Liver (tissue), 9 donors: ENCODE results near the gene FGFR3. TPM values are rescaled to one million over a fixed set of nuclear protein-coding genes. Genes with fewer than 3 reads are reported as not detected.

Experiments used
- DNase-seq: peaks from one replicate; pipeline ENCODE4 v3.0.0-alpha.2; 2017; ENCODE audit warnings: low spot score
- H3K27ac ChIP-seq, 2 donors: one replicate each; pipeline ENCODE4 v1.7.0; 2013; ENCODE audit warnings: inconsistent platforms in 2 of 2, low read length in 2 of 2, control low read depth in 1 of 2, low read depth in 1 of 2, mild to moderate bottlenecking in 1 of 2
- H3K27me3 ChIP-seq, 4 donors: one replicate each; pipeline versions ENCODE4 v1.6.1 to v1.7.0; 2013; ENCODE audit warnings: low read length in 3 of 4, inconsistent platforms in 1 of 4, mild to moderate bottlenecking in 1 of 4, moderate library complexity in 1 of 4; ENCODE audit not compliant: control insufficient read depth in 4 of 4, insufficient read depth in 4 of 4
- H3K36me3 ChIP-seq, 4 donors: one replicate each; pipeline versions ENCODE4 v1.6.1 to v1.7.0; 2013; ENCODE audit warnings: low read length in 3 of 4, mild to moderate bottlenecking in 3 of 4, low read depth in 1 of 4, moderate library complexity in 1 of 4; ENCODE audit not compliant: control insufficient read depth in 4 of 4, insufficient read depth in 3 of 4
- H3K4me1 ChIP-seq, 4 donors: one replicate each; pipeline versions ENCODE4 v1.6.1 to v1.7.0; 2013; ENCODE audit warnings: low read length in 3 of 4, mild to moderate bottlenecking in 3 of 4, moderate library complexity in 1 of 4; ENCODE audit not compliant: control insufficient read depth in 4 of 4, insufficient read depth in 4 of 4
- H3K4me3 ChIP-seq, 3 donors: one replicate each; pipeline versions ENCODE4 v1.6.1 to v1.7.0; 2013; ENCODE audit warnings: low read length in 3 of 3, control low read depth in 1 of 3, low read depth in 1 of 3, mild to moderate bottlenecking in 1 of 3
- H3K9ac ChIP-seq, 2 donors: one replicate each; pipeline ENCODE4 v1.7.0; 2013; ENCODE audit warnings: low read length in 2 of 2, mild to moderate bottlenecking in 2 of 2, moderate library complexity in 2 of 2, control low read depth in 1 of 2, low read depth in 1 of 2
- H3K9me3 ChIP-seq, 4 donors: one replicate each; pipeline versions ENCODE4 v1.6.1 to v1.7.0; 2013; ENCODE audit warnings: low read length in 3 of 4; ENCODE audit not compliant: control insufficient read depth in 4 of 4
- CTCF ChIP-seq: fragments of 150-350 bp; IDR thresholded peaks from 2 replicates; pipeline ENCODE4 v1.5.1; 2017; ENCODE audit warnings: improper control_type of control experiment, low read depth, low read length; ENCODE audit not compliant: missing input control
- FOXA2 ChIP-seq: IDR thresholded peaks from 2 replicates; pipeline ENCODE4 v1.6.1; 2016; ENCODE audit warnings: antibody characterized with exemption
- GABPA ChIP-seq, 2 donors: IDR thresholded peaks in 1 of 2; conservative IDR thresholded peaks in 1 of 2; 2 replicates each; pipeline ENCODE4 v1.6.1; 2016; ENCODE audit warnings: antibody characterized with exemption in 2 of 2, mild to moderate bottlenecking in 1 of 2, moderate library complexity in 1 of 2
- HNF4G ChIP-seq: IDR thresholded peaks from 2 replicates; pipeline ENCODE4 v1.6.1; 2016; ENCODE audit warnings: antibody characterized with exemption
- NR2F2 ChIP-seq: IDR thresholded peaks from 2 replicates; pipeline ENCODE4 v1.6.1; 2016; ENCODE audit warnings: antibody characterized with exemption
- RAD21 ChIP-seq, 2 donors: IDR thresholded peaks; 2 replicates each; pipeline ENCODE4 v1.6.1; 2016; ENCODE audit warnings: antibody characterized with exemption in 2 of 2, mild to moderate bottlenecking in 2 of 2
- REST ChIP-seq: IDR thresholded peaks from 2 replicates; pipeline ENCODE4 v1.6.1; 2016; ENCODE audit warnings: antibody characterized with exemption, mild to moderate bottlenecking
- RXRA ChIP-seq, 2 donors: IDR thresholded peaks; 2 replicates each; pipeline ENCODE4 v1.6.1; 2017 to 2018; ENCODE audit warnings: antibody characterized with exemption in 2 of 2, mild to moderate bottlenecking in 1 of 2
- SP1 ChIP-seq: IDR thresholded peaks from 2 replicates; pipeline ENCODE4 v1.6.1; 2018; ENCODE audit warnings: antibody characterized with exemption, mild to moderate bottlenecking
- TAF1 ChIP-seq: conservative IDR thresholded peaks from 2 replicates; pipeline ENCODE4 v1.6.1; 2016; ENCODE audit warnings: antibody characterized with exemption, mild to moderate bottlenecking
- WGBS: extraction: QIAGEN DNeasy Blood & Tissue Kit; methylation state at CpG from one replicate; pipeline ENCODE4 v1.1.7; 2013; 5-methylcytosine and 5-hydroxymethylcytosine counted together
- polyA plus RNA-seq, 2 donors: library from polyadenylated mRNA; stranded (reverse) in 1 of 2; unstranded in 1 of 2; fragments of 200-250 nt in 1 of 2; fragments of >200 nt in 1 of 2; fragmentation: Nextera tagmentation in 1 of 2; extraction: Ambion mirVana in 1 of 2; gene quantifications; one replicate each; pipeline versions ENCODE4 v1.2.1 to v1.2.3, GENCODE V29; 2013 to 2015
- total RNA-seq, 2 donors: library from RNA; depleted of rRNA; stranded (reverse); fragments of >200 nt; gene quantifications; one replicate each; pipeline ENCODE4 v1.2.3, GENCODE V29; 2014
- TF ChIP-seq, protein P1 (sequence below): IDR thresholded peaks from 2 replicates; pipeline ENCODE4 v1.6.1; 2016; ENCODE audit warnings: antibody characterized with exemption
- TF ChIP-seq, protein P2 (sequence below): IDR thresholded peaks from 2 replicates; pipeline ENCODE4 v1.6.1; 2016; ENCODE audit warnings: antibody characterized with exemption
- donor health status: healthy.
- donor health status: healthy.
- donor health status: healthy.
- donor health status: healthy.
- donor health status: healthy.

The FGFR3 gene
- total and polyA plus RNA-seq, 4 donors, result 5.6 to 40.0 (median 29.1) TPM

DNA sequence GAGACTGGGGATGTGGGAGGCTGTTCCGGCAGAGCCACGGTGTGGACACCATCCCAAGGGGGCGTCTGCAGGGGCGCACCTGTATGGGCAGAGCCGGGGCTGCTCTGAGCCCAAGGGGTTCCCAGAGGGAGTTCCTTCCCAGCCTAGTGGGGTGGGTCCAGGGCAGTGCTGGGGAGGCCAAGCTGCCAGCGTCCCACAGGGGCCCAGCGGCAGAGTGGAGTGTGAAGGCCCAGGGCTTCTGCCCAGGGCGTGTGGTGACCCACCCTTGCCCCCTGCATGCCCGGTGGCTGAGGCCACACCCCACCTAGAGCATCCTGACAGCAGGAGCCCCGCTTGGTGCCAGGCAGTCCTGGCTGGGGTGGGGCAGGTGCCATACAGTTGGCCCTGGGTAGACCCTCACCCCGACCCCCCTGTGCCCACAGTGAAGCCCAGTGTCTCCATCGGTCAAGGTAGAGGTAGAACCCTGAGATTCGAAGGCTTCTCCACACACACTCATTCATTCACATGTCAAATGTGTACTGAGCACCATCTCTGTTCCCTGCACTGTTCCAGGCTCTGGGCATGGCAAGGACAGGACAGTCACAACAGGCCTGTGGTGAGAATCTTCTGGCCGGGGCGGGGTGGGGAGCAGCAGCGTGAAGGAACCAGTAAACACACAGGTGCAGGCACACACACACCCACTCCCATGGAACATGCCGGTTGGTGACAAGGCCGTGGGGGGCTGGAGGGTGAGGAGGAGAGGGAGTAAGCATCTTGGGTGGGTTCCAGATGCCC, 42.5 kb upstream of the FGFR3 start:
- TF ChIP-seq REST (no peak), TAF1 (no peak), FOXA2 (no peak), GABPA (IDR thresholded peaks at IDR 0.05 in 1 of 2, conservative IDR thresholded peaks at IDR 0.05 in 1 of 2) (no peak), RXRA (IDR thresholded peaks at IDR 0.05) (no peak), NR2F2 (no peak), SP1 (no peak), RAD21 (IDR thresholded peaks at IDR 0.05) (no peak), CTCF (no peak)
- TF ChIP-seq, protein P1, sequence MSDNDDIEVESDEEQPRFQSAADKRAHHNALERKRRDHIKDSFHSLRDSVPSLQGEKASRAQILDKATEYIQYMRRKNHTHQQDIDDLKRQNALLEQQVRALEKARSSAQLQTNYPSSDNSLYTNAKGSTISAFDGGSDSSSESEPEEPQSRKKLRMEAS, result no peak
- TF ChIP-seq, protein P2, sequence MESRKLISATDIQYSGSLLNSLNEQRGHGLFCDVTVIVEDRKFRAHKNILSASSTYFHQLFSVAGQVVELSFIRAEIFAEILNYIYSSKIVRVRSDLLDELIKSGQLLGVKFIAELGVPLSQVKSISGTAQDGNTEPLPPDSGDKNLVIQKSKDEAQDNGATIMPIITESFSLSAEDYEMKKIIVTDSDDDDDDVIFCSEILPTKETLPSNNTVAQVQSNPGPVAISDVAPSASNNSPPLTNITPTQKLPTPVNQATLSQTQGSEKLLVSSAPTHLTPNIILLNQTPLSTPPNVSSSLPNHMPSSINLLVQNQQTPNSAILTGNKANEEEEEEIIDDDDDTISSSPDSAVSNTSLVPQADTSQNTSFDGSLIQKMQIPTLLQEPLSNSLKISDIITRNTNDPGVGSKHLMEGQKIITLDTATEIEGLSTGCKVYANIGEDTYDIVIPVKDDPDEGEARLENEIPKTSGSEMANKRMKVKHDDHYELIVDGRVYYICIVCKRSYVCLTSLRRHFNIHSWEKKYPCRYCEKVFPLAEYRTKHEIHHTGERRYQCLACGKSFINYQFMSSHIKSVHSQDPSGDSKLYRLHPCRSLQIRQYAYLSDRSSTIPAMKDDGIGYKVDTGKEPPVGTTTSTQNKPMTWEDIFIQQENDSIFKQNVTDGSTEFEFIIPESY, result no peak
- Histone ChIP-seq H3K36me3 (no peaks in the 10 kb centered on the region), H3K27ac (no peak overlapping the region), H3K4me1 (peaks cover 4 to 17% (median 12%) of the 10 kb centered on the region in 4 donors), H3K4me3 (no peak overlapping the region), H3K9me3 (no peaks in the 10 kb centered on the region), H3K9ac (no peak overlapping the region), H3K27me3 (no peaks in the 10 kb centered on the region)
- 90% methylated on average over 18 of the region's 18 CpGs for WGBS
- no peak for DNase-seq

DNA sequence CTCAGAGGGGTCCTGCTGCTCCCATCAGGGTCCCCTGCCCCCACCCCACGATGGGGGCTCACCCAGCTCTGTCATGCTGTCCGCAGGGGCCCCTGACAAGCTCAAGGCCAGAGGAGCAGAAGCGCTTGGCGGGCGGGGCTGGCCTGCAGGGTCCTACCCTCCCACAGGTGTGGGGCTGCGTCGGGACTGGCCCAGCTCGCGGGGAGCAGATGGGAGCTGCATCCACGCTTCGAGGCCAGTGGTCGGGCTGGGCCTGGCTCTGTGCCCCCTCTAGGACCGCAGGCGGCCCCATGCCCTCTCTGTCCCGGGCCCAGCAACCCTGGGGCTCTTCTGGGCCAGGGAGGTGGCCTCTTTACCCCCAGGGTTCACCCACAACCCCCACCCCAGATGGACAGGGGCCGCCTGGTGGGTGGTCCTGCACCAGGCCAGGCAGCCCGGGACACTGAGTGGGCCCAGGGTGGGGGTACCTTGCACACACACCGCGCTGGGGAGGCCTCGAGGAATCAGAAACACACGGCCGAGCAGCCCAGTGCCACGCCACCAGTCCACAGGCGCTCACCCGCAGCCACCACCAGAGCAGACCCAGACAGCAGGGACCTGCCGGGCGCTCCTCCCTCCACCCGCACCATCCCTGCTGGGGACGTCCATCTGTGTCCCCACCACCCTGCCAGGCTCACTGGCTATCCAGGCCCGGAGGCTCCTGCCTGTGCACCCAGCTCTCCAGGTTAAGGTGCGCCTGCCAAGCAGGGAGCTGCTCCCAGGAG, 41.8 kb upstream of the FGFR3 start:
- Histone ChIP-seq H3K27me3 (no peaks in the 10 kb centered on the region), H3K36me3 (no peaks in the 10 kb centered on the region), H3K9ac (no peak overlapping the region), H3K4me1 (peaks cover 4 to 12% (median 9%) of the 10 kb centered on the region in 4 donors), H3K27ac (no peak overlapping the region), H3K4me3 (no peak overlapping the region), H3K9me3 (no peaks in the 10 kb centered on the region)
- no peak for DNase-seq
- WGBS, result 93% methylated on average over 31 of the region's 31 CpGs
- TF ChIP-seq REST (no peak), HNF4G (no peak), SP1 (no peak)
